Subcutaneous adipose tissue (tissue), 4 donors: ENCODE data around the gene CAMTA1. TPM values are rescaled to one million over a fixed set of nuclear protein-coding genes. Genes with fewer than 3 reads are reported as not detected.

Experiments
- CTCF ChIP-seq: fragments of 450-650 bp; IDR thresholded peaks from one replicate; pipeline ENCODE4 v1.5.1; 2016; ENCODE audit warnings: low read depth, mild to moderate bottlenecking, control low read depth, antibody characterized with exemption, moderate library complexity
- total RNA-seq, 4 donors: library from RNA; depleted of rRNA; stranded (reverse); fragments of >200 nt; gene quantifications; one replicate each; pipeline ENCODE4 v1.1.0, GENCODE V29; 2016

The CAMTA1 gene
- total RNA-seq, 4 donors from 2014 or later: 58.6 to 82.5 (median 78.0) TPM

GRCh38 chr1:7222695-7223015, 437.4 kb downstream of the CAMTA1 start:
- no peak for TF ChIP-seq CTCF

DNA sequence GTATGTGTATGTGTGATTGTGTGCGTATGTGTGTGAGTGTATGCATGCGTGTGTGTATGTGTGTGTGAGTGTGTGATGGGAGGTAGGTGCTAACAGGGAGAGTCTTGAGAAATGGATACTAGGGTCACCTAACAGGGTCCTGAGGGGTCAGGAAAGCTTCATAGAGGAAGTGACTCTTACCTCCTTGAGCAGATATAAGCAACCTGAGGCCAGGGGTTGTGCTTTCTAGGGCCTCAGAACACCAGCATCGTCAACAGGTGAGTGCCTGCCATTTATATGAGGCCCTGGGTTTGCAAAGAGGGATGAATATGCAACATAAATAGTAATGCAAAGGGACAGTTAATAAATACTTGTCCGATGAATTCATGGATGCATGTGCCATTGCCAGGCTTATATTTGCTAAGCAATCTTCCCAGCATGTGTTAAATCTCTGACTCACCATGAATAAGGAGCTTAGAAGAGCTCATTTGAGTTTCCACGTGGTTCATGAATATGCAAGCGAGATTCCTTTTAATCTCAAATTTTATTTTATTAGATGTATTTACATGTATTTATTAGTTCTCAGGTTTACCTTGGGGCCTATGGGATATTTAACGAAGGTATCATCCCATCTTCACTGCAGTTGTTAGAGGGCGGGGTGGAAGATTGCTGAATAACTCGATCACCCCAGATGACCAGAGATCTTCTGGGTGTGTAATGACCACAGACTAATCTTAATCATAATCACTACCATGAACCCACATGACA, 438.3 kb downstream of the CAMTA1 start:
- TF ChIP-seq CTCF: no peak

DNA sequence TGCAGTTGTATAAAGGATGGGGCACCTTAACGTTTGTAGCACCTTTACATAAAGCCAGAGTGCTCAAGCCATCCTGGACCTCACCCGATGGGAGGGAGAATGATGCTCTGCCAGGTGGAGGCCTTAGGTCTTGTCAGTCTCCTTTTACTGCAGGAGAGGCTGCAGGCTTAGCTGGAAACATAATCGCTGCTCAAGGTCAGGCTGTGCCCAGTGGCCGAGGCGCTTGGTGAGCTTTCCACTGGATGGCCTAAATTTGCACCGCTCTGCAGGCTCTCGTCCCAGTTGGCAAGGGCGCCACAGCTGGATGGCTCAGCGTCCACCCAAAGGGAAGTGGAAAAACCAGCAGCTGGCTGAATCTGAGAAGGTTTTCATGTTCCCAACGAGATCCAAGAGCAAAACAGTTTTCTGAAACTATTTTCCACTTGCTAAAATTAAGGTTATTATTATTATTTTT, 438.9 kb downstream of the CAMTA1 start:
- TF ChIP-seq CTCF: no peak

DNA sequence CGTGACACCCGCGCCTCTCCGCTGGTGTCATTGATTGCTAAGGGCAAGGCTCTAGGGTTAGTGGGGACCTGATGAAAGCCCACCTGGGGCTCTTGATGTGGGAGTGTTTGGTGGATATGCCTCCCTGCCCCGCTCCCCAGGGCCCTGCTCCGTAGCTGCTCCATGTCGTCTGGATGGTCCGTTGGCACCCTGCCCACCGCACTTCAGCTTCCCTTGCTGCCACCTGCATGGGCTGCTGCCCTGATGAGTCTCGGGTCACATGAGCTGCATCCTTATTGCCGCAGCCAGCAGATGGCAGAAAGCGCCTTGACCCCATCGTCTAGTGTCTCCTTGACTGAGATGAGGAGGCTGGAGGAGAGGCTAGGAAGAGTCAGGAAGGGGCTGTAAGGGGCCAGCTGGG, 439.4 kb downstream of the CAMTA1 start:
- no peak for TF ChIP-seq CTCF

DNA sequence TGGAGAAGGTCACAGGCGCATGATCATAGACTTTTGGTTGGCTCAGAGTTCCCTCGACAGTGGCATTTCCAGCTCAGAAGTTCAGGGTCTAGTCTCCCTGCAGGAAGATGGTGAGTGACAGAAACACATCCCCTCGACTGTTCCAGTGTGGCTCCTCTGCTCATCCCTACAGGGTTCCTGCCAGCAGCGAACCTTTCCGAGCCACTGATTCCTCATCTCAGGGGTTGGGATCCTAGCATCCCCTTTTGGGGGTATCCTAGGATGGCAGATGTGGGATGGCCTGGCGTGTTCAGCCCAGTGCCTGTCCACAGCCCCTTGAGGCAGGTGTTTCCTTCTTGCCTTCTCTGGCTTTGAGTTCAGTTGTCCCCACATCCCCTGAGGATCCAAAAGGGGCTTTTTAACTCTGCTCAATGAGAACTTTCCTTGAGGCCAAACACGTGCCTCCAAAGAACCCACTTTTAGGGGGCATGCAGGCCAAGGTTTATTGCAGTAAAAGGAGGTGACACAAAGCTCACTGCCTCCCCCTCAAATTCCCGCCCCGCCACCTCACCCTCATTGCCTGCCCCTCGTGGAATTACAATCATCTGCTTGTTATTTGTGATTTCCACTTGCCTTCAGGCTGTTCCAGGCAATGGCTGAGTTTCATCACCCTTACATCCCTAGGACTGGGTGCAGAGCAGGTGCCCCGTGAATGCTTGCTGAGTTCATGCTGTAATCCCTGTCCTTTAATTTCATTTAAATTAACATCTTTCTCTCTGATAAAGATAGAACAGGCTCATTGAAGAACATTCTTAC, 440.7 kb downstream of the CAMTA1 start:
- TF ChIP-seq CTCF: no peak

- TF ChIP-seq CTCF: no peak
Measured at GRCh38 chr1:7227654-7228053, 442.4 kb downstream of the CAMTA1 start.

GRCh38 chr1:7228252-7228961, 443.2 kb downstream of the CAMTA1 start:
- no peak for TF ChIP-seq CTCF
